Left ventricle myocardium inferior (tissue), 1 donor: ENCODE data around the gene MED12L. TPM values are rescaled to one million over a fixed set of nuclear protein-coding genes. Genes with fewer than 3 reads are reported as not detected.

Experiments
- DNase-seq: peaks from one replicate; pipeline ENCODE4 v3.0.0-alpha.2; 2020
- H3K27ac ChIP-seq: fragments of 200-600 bp; replicated peaks from 2 replicates; pipeline ENCODE4 v1.8.0; 2021
- H3K27me3 ChIP-seq: fragments of 200-600 bp; 2 replicates; pipeline ENCODE4 v1.8.0; 2021; ENCODE audit warnings: low read depth
- H3K36me3 ChIP-seq: fragments of 200-600 bp; 2 replicates; pipeline ENCODE4 v1.8.0; 2021
- H3K4me1 ChIP-seq: fragments of 200-600 bp; 2 replicates; pipeline ENCODE4 v1.8.0; 2021
- H3K4me3 ChIP-seq: fragments of 200-600 bp; 2 replicates; pipeline ENCODE4 v1.8.0; 2021; ENCODE audit warnings: mild to moderate bottlenecking, moderate library complexity
- H3K9me3 ChIP-seq: fragments of 200-600 bp; replicated peaks from 2 replicates; pipeline ENCODE4 v1.8.0; 2021
- CTCF ChIP-seq: fragments of 200-600 bp; IDR thresholded peaks from 2 replicates; pipeline ENCODE4 v1.8.0; 2021; ENCODE audit warnings: antibody characterized with exemption, mild to moderate bottlenecking, borderline replicate concordance
- intact Hi-C: fragments of 100-400 bp; cut with micrococcal nuclease; formaldehyde crosslinking; loops from one replicate; pipeline ENCODE4 v1.11.0; 2022
- total RNA-seq: library from RNA; stranded (reverse); fragmentation: NEBNext Ultra II Directional; extraction: Animal tissue kit (Norgen Biotek cat#: 25700); gene quantifications from one replicate; pipeline ENCODE4 v1.2.1, GENCODE V29; 2021
- donor health status: DM: no; HTN: yes; CAD: no; lungs with severe emphysema.

The MED12L gene
- total RNA-seq, 1 donor from 2014 or later, result 0.82 TPM

GRCh38 chr3:151256749-151257148 is 171.3 kb downstream of the MED12L start:
- no peak for DNase-seq
- Histone ChIP-seq H3K9me3 (no peaks in the 10 kb centered on the region), H3K4me3 (peak overlapping the region; percentile 11), H3K27ac (peak overlapping the region; percentile 56), H3K27me3 (no peaks in the 10 kb centered on the region), H3K4me1 (no peaks in the 10 kb centered on the region), H3K36me3 (no peaks in the 10 kb centered on the region)
- intact Hi-C loops, result no loop called here
- TF ChIP-seq CTCF, result no peak

GRCh38 chr3:151259664-151260063 is 174.2 kb downstream of the MED12L start:
- H3K4me1 ChIP-seq, result peaks cover 3% of the 10 kb centered on the region
- H3K9me3 ChIP-seq, result no peaks in the 10 kb centered on the region
- no peak for TF ChIP-seq CTCF
- peak overlapping the region; percentile 61 for H3K27ac ChIP-seq
- no peaks in the 10 kb centered on the region for H3K36me3 ChIP-seq
- H3K27me3 ChIP-seq, result no peaks in the 10 kb centered on the region
- intact Hi-C loops, result no loop called here
- DNase-seq, result no peak
- no peak overlapping the region for H3K4me3 ChIP-seq

- H3K36me3 ChIP-seq, result no peaks in the 10 kb centered on the region
- intact Hi-C loops, result no loop called here
- no peak overlapping the region for H3K27ac ChIP-seq
Observed at GRCh38 chr3:151262871-151263525, 177.5 kb downstream of the MED12L start.

GRCh38 chr3:151264605-151265004 is 179.1 kb downstream of the MED12L start:
- Histone ChIP-seq H3K27me3 (no peaks in the 10 kb centered on the region), H3K36me3 (no peaks in the 10 kb centered on the region), H3K4me1 (peaks cover 3% of the 10 kb centered on the region), H3K9me3 (no peaks in the 10 kb centered on the region), H3K27ac (peak overlapping the region; percentile 15), H3K4me3 (no peak overlapping the region)
- no peak for DNase-seq
- intact Hi-C loops, result no loop called here
- no peak for TF ChIP-seq CTCF

More at GRCh38 chr3:151262871-151263525, 177.5 kb downstream of the MED12L start:
- TF ChIP-seq CTCF, result no peak
- H3K9me3 ChIP-seq, result no peaks in the 10 kb centered on the region
- no peak overlapping the region for H3K4me3 ChIP-seq
- H3K4me1 ChIP-seq, result peaks cover 3% of the 10 kb centered on the region
- H3K27me3 ChIP-seq, result no peaks in the 10 kb centered on the region
- no peak for DNase-seq

GRCh38 chr3:151265166-151265565 is 179.7 kb downstream of the MED12L start:
- peaks cover 3% of the 10 kb centered on the region for H3K4me1 ChIP-seq
- no peak overlapping the region for H3K4me3 ChIP-seq
- no peaks in the 10 kb centered on the region for H3K9me3 ChIP-seq
- no peaks in the 10 kb centered on the region for H3K36me3 ChIP-seq
- TF ChIP-seq CTCF, result no peak
- intact Hi-C loops, result no loop called here
- DNase-seq, result no peak
- H3K27ac ChIP-seq, result peak overlapping the region; percentile 37
- no peaks in the 10 kb centered on the region for H3K27me3 ChIP-seq
